KMS-11 (cell line): ENCODE data around the gene HSPA4.

Experiments used
- H2AFZ ChIP-seq: fragments of 200-600 bp; sonication (generic); 2 replicates; pipeline ENCODE4 v1.6.1; 2016; ENCODE audit warnings: antibody characterized with exemption, mixed run types, low read depth
- H3K27ac ChIP-seq: fragments of 200-600 bp; sonication (generic); 2 replicates; pipeline ENCODE4 v1.6.1; 2016; ENCODE audit warnings: mild to moderate bottlenecking, mixed run types
- H3K27me3 ChIP-seq: fragments of 200-600 bp; sonication (generic); 2 replicates; pipeline ENCODE4 v1.6.1; 2017; ENCODE audit warnings: mild to moderate bottlenecking, low read depth, mixed run types, moderate library complexity; ENCODE audit not compliant: insufficient read depth
- H3K36me3 ChIP-seq: fragments of 200-600 bp; sonication (generic); 2 replicates; pipeline ENCODE4 v1.6.1; 2017; ENCODE audit warnings: mild to moderate bottlenecking, mixed run types; ENCODE audit not compliant: insufficient read depth
- H3K4me1 ChIP-seq: fragments of 200-600 bp; sonication (generic); 2 replicates; pipeline ENCODE4 v1.6.1; 2016; ENCODE audit warnings: mild to moderate bottlenecking, low read depth, mixed run types; ENCODE audit not compliant: poor library complexity, severe bottlenecking
- H3K4me2 ChIP-seq: fragments of 200-600 bp; sonication (generic); 2 replicates; pipeline ENCODE4 v1.7.0; 2016; ENCODE audit warnings: mild to moderate bottlenecking, mixed run types
- H3K4me3 ChIP-seq: fragments of 200-600 bp; sonication (generic); IDR thresholded peaks from 2 replicates; pipeline ENCODE4 v1.6.1; 2017; ENCODE audit warnings: low read depth, low read length, mixed read lengths; ENCODE audit not compliant: insufficient read depth
- H3K79me2 ChIP-seq: fragments of 200-600 bp; sonication (generic); 2 replicates; pipeline ENCODE4 v1.6.1; 2016; ENCODE audit warnings: low read depth, mixed run types; ENCODE audit not compliant: insufficient read depth
- H3K9ac ChIP-seq: fragments of 200-600 bp; sonication (generic); 2 replicates; pipeline ENCODE4 v1.6.1; 2016; ENCODE audit warnings: mild to moderate bottlenecking, mixed run types
- H4K20me1 ChIP-seq: fragments of 200-600 bp; sonication (generic); 2 replicates; pipeline ENCODE4 v1.6.1; 2016; ENCODE audit warnings: mild to moderate bottlenecking, mixed run types; ENCODE audit not compliant: insufficient read depth
- CTCF ChIP-seq: fragments of 200-600 bp; sonication (generic); conservative IDR thresholded peaks from 2 replicates; pipeline ENCODE4 v1.6.1; 2017; ENCODE audit warnings: low read depth, mild to moderate bottlenecking, antibody characterized with exemption, low read length, moderate library complexity, mixed read lengths

The HSPA4 gene

GRCh38 chr5:133050521-133050920 lies 1.3 kb upstream of the HSPA4 start:
- H3K36me3 ChIP-seq, result no peaks in the 10 kb centered on the region
- H3K4me3 ChIP-seq, result no peak overlapping the region
- peaks cover 46% of the 10 kb centered on the region for H3K79me2 ChIP-seq
- H2AFZ ChIP-seq, result peak overlapping the region; percentile 66; the same call in 1 of the 2 replicates
- no peak for TF ChIP-seq CTCF
- H3K27ac ChIP-seq, result peak overlapping the region; percentile 87
- no peaks in the 10 kb centered on the region for H4K20me1 ChIP-seq
- peak overlapping the region; percentile 75 for H3K4me2 ChIP-seq
- peaks cover 41% of the 10 kb centered on the region for H3K4me1 ChIP-seq
- H3K9ac ChIP-seq, result peak overlapping the region; percentile 94
- no peaks in the 10 kb centered on the region for H3K27me3 ChIP-seq

- Histone ChIP-seq H3K79me2 (peaks cover 52% of the 10 kb centered on the region), H3K4me3 (no peak overlapping the region), H3K4me1 (peaks cover 46% of the 10 kb centered on the region), H3K9ac (peak overlapping the region; percentile 94), H3K36me3 (no peaks in the 10 kb centered on the region), H3K27ac (peak overlapping the region; percentile 87), H2AFZ (peak overlapping the region; percentile 66), H3K4me2 (peak overlapping the region; percentile 75), H4K20me1 (no peaks in the 10 kb centered on the region), H3K27me3 (no peaks in the 10 kb centered on the region)
- TF ChIP-seq CTCF, result no peak
Measured at GRCh38 chr5:133051061-133051541, 712 bp upstream of the HSPA4 start.

GRCh38 chr5:133052317-133053175 lies 733 bp downstream of the HSPA4 start:
- Histone ChIP-seq H3K4me3 (peak overlapping the region; percentile 65), H3K27me3 (no peaks in the 10 kb centered on the region), H3K79me2 (peaks cover 67% of the 10 kb centered on the region), H3K4me1 (peaks cover 61% of the 10 kb centered on the region), H3K9ac (peak overlapping the region; percentile 94), H3K27ac (peak overlapping the region; percentile 87), H3K36me3 (no peaks in the 10 kb centered on the region), H3K4me2 (peak overlapping the region; percentile 75), H4K20me1 (peaks cover 3% of the 10 kb centered on the region; the same call in 1 of the 2 replicates), H2AFZ (peak overlapping the region; percentile 66)
- TF ChIP-seq CTCF, result no peak

- H4K20me1 ChIP-seq, result peaks cover 8% of the 10 kb centered on the region; the same call in 1 of the 2 replicates
- no peak overlapping the region for H2AFZ ChIP-seq
- H3K79me2 ChIP-seq, result peaks cover 76% of the 10 kb centered on the region
- H3K9ac ChIP-seq, result no peak overlapping the region; the same call in 1 of the 2 replicates
- no peaks in the 10 kb centered on the region for H3K36me3 ChIP-seq
- peaks cover 70% of the 10 kb centered on the region for H3K4me1 ChIP-seq
- H3K4me3 ChIP-seq, result peak overlapping the region; percentile 2
- no peak overlapping the region for H3K27ac ChIP-seq
- H3K4me2 ChIP-seq, result peak overlapping the region; percentile 75; the same call in 1 of the 2 replicates
- no peak for TF ChIP-seq CTCF
- no peaks in the 10 kb centered on the region for H3K27me3 ChIP-seq
Measured at GRCh38 chr5:133053448-133053847, 1.6 kb downstream of the HSPA4 start.
